HepG2 (cell line): ENCODE measurements around the gene WNK2. TPM values are rescaled to one million over a fixed set of nuclear protein-coding genes. Genes with fewer than 3 reads are reported as not detected.

Source experiments
- ARNTL ChIP-seq: sonication (generic); formaldehyde crosslinking; IDR thresholded peaks from 2 replicates; pipeline ENCODE4 v1.4.0; 2020; ENCODE audit warnings: mild to moderate bottlenecking, missing genetic modification reagents
- FOXP1 ChIP-seq, 2 experiments: fragments of 450-650 bp in 1 of 2; IDR thresholded peaks; 2 replicates each; pipeline ENCODE4 v1.6.1; 2017 to 2018; ENCODE audit warnings: antibody characterized with exemption in 1 of 2
- GATAD2A ChIP-seq: IDR thresholded peaks from 2 replicates; pipeline ENCODE4 v1.6.1; 2016
- HNF4G ChIP-seq, 2 experiments: sonication (generic) in 1 of 2; formaldehyde crosslinking in 1 of 2; IDR thresholded peaks; 2 replicates each; pipeline versions ENCODE4 v1.4.0 to v1.6.1; 2011 to 2020; ENCODE audit warnings: borderline replicate concordance in 2 of 2, low read depth in 2 of 2, mild to moderate bottlenecking in 2 of 2, low read length in 1 of 2, missing genetic modification reagents in 1 of 2, moderate library complexity in 1 of 2
- IRX3 ChIP-seq: sonication (generic); formaldehyde crosslinking; IDR thresholded peaks from 2 replicates; pipeline ENCODE4 v1.8.1; 2023; ENCODE audit warnings: mild to moderate bottlenecking, low read depth, missing genetic modification reagents, borderline replicate concordance
- ISL2 ChIP-seq: sonication (generic); formaldehyde crosslinking; IDR thresholded peaks from 2 replicates; pipeline ENCODE4 v1.5.0; 2020; ENCODE audit warnings: missing genetic modification reagents
- NFE2 ChIP-seq: sonication (generic); formaldehyde crosslinking; IDR thresholded peaks from 2 replicates; pipeline ENCODE4 v1.4.0; 2020; ENCODE audit warnings: missing genetic modification reagents
- PCBP1 ChIP-seq: fragments of 200-400 bp; formaldehyde crosslinking; IDR thresholded peaks from 2 replicates; pipeline ENCODE4 v1.6.1; 2017; ENCODE audit warnings: mild to moderate bottlenecking, low read depth, low read length, borderline replicate concordance
- PCBP2 ChIP-seq: fragments of 200-400 bp; formaldehyde crosslinking; optimal IDR thresholded peaks from 2 replicates; pipeline ENCODE3; 2018; ENCODE audit warnings: low read length, low read depth; ENCODE audit not compliant: poor library complexity, severe bottlenecking
- PPARG ChIP-seq: conservative IDR thresholded peaks from 2 replicates; pipeline ENCODE4 v1.6.1; 2016; ENCODE audit warnings: missing biosample characterization, missing genetic modification reagents
- SAFB2 ChIP-seq: sonication (generic); formaldehyde crosslinking; IDR thresholded peaks from 2 replicates; pipeline ENCODE4 v1.5.1; 2020; ENCODE audit warnings: missing genetic modification reagents, low read depth, mild to moderate bottlenecking, borderline replicate concordance
- SOX6 ChIP-seq, 2 experiments: fragments of 450-650 bp in 1 of 2; sonication (generic) in 1 of 2; formaldehyde crosslinking in 1 of 2; IDR thresholded peaks; 2 replicates each; pipeline versions ENCODE4 v1.4.0 to v1.6.1; 2017 to 2020; ENCODE audit warnings: antibody characterized with exemption in 1 of 2, mild to moderate bottlenecking in 1 of 2, missing genetic modification reagents in 1 of 2
- TARDBP ChIP-seq: sonication (generic); formaldehyde crosslinking; IDR thresholded peaks from 2 replicates; pipeline ENCODE4 v1.8.0; 2022; ENCODE audit warnings: mild to moderate bottlenecking, missing genetic modification reagents
- ZBTB38 ChIP-seq: sonication (generic); formaldehyde crosslinking; IDR thresholded peaks from 2 replicates; pipeline ENCODE4 v1.5.1; 2020; ENCODE audit warnings: mild to moderate bottlenecking, missing genetic modification reagents
- ZNF891 ChIP-seq: sonication (generic); formaldehyde crosslinking; IDR thresholded peaks from 2 replicates; pipeline ENCODE4 v1.5.0; 2020; ENCODE audit warnings: mild to moderate bottlenecking, missing genetic modification reagents
- polyA plus RNA-seq, 8 experiments: library from polyadenylated mRNA; depleted of rRNA in 3 of 8; stranded (reverse) in 7 of 8; unstranded in 1 of 8; fragments of >200 nt; fragmentation: Illumina TruSeq in 4 of 8; extraction: Trizol in 4 of 8; gene quantifications; 2 replicates each; pipeline versions ENCODE4 v1.2.1 to v1.2.3, GENCODE V29; 2011 to 2016; ENCODE audit warnings: low read depth in 4 of 8, missing spikeins in 1 of 8, mixed read lengths in 1 of 8; ENCODE audit not compliant: insufficient read depth in 1 of 8
- total RNA-seq, 5 experiments: library from RNA; depleted of rRNA; stranded (reverse); fragments of >200 nt; fragmentation: Illumina TruSeq; extraction: Trizol; gene quantifications; 2 replicates each; pipeline ENCODE4 v1.2.3, GENCODE V29; 2016; ENCODE audit warnings: low read depth in 1 of 5
- TF ChIP-seq, protein P1 (sequence below): sonication (generic); formaldehyde crosslinking; IDR thresholded peaks from 2 replicates; pipeline ENCODE4 v1.5.0; 2020; ENCODE audit warnings: missing genetic modification reagents, mild to moderate bottlenecking, borderline replicate concordance
- TF ChIP-seq, protein P2 (sequence below): sonication (generic); formaldehyde crosslinking; IDR thresholded peaks from 2 replicates; pipeline ENCODE4 v1.4.0; 2020; ENCODE audit warnings: missing genetic modification reagents
- TF ChIP-seq, protein P3 (sequence below): sonication (generic); formaldehyde crosslinking; IDR thresholded peaks from 2 replicates; pipeline ENCODE4 v1.8.1; 2023; ENCODE audit warnings: mild to moderate bottlenecking, moderate library complexity, missing genetic modification reagents
- TF ChIP-seq, protein P4 (sequence below): sonication (generic); formaldehyde crosslinking; IDR thresholded peaks from 2 replicates; pipeline ENCODE4 v1.4.0; 2020; ENCODE audit warnings: missing genetic modification reagents
- TF ChIP-seq, protein P5 (sequence below): sonication (generic); formaldehyde crosslinking; IDR thresholded peaks from 2 replicates; pipeline ENCODE4 v1.5.0; 2020; ENCODE audit warnings: mild to moderate bottlenecking, missing genetic modification reagents, moderate library complexity

The WNK2 gene
- total and polyA plus RNA-seq, 2 of the 13 experiments (the other 11 are each of a cell fraction or from before 2014, with no cell fraction given): 10.5 to 12.0 TPM

DNA sequence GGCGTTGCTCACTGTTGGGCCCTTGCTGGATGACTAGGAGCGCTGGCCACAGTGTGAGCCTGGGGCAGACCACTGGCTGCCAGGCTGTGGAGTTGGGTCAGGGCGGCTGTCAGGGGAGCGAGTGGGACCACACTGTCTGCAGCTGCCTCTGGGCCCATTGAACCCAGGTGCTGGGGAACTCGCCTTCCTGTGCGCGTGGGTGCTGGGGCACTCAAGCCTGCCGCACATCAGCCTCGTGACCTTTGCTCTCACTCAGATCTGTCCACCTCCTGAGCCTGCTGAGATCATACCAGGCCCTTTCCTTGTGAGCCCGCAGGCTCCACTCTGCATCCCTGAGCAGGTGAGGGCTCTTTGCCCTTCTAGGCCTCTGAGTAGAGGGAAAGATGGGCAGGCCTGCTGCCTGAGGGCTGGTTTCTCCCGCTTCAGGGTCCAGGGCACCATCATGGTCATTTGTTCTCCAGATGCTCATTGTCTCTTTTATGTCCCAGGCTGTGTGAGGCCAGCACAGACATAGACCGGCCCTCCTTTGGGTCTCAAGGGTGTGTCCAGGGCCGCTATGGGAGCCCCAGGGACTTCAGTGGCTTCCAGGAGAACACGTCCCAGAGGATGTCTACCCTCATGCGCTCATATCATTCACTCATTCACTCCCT lies 26.5 kb downstream of the WNK2 start (continued):
- peak; percentile 67 for TF ChIP-seq HNF4G (IDR thresholded peaks at IDR 0.05; ENCODE audit: borderline replicate concordance, low read depth, low read length)
- TF ChIP-seq HNF4G (CRISPR knock-in tag; IDR thresholded peaks at IDR 0.05; ENCODE audit: borderline replicate concordance, low read depth): 0 out of 2 replicates have a peak, but pooled peaks have one; percentile 34
- TF ChIP-seq, protein P1, sequence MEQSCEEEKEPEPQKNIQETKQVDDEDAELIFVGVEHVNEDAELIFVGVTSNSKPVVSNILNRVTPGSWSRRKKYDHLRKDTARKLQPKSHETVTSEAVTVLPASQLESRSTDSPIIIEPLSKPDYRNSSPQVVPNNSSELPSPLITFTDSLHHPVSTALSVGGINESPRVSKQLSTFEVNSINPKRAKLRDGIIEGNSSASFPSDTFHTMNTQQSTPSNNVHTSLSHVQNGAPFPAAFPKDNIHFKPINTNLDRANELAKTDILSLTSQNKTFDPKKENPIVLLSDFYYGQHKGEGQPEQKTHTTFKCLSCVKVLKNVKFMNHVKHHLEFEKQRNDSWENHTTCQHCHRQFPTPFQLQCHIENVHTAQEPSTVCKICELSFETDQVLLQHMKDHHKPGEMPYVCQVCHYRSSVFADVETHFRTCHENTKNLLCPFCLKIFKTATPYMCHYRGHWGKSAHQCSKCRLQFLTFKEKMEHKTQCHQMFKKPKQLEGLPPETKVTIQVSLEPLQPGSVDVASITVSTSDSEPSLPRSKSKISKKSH (CRISPR knock-in tag): peak; percentile 83; the same call in 1 of the 2 replicates
- no peak for TF ChIP-seq SOX6 (IDR thresholded peaks at IDR 0.05)
- 0 out of 2 replicates have a peak, but pooled peaks have one; percentile 23 for TF ChIP-seq SOX6 (CRISPR knock-in tag; IDR thresholded peaks at IDR 0.05)
- peak; percentile 40; the same call in 1 of the 2 replicates for TF ChIP-seq PPARG (CRISPR knock-in tag)
- TF ChIP-seq ZNF891 (CRISPR knock-in tag): 0 out of 2 replicates have a peak, but pooled peaks have one; percentile 35
- no peak for TF ChIP-seq ARNTL (CRISPR knock-in tag)
- peak; percentile 96 for TF ChIP-seq ZBTB38
- TF ChIP-seq FOXP1 (IDR thresholded peaks at IDR 0.05): no peak
- no peak for TF ChIP-seq FOXP1 (CRISPR knock-in tag; IDR thresholded peaks at IDR 0.05)
- TF ChIP-seq, protein P2, sequence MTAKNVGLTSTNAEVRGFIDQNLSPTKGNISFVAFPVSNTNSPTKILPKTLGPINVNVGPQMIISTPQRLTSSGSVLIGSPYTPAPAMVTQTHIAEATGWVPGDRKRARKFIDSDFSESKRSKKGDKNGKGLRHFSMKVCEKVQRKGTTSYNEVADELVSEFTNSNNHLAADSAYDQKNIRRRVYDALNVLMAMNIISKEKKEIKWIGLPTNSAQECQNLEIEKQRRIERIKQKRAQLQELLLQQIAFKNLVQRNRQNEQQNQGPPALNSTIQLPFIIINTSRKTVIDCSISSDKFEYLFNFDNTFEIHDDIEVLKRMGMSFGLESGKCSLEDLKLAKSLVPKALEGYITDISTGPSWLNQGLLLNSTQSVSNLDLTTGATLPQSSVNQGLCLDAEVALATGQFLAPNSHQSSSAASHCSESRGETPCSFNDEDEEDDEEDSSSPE (CRISPR knock-in tag): no peak
- TF ChIP-seq PCBP2: no peak
- TF ChIP-seq IRX3 (CRISPR knock-in tag): no peak
- TF ChIP-seq, protein P3, sequence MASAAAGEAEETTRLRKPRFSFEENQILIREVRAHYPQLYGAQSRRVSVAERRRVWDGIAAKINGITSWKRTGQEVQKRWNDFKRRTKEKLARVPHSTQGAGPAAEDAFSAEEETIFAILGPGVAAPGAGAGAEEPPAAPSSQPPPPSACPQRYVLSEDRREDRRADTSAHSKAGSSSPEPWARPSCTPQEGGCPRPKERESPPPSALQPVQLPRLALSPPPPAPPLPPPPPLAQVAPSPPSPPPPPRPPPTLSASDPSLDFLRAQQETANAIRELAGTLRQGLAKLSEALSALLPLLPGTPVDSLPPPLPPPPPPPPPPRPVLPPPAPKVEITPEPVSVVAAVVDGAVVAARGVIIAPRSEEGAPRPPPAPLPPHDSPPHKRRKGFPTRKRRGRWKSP (CRISPR knock-in tag): no peak
- TF ChIP-seq, protein P4, sequence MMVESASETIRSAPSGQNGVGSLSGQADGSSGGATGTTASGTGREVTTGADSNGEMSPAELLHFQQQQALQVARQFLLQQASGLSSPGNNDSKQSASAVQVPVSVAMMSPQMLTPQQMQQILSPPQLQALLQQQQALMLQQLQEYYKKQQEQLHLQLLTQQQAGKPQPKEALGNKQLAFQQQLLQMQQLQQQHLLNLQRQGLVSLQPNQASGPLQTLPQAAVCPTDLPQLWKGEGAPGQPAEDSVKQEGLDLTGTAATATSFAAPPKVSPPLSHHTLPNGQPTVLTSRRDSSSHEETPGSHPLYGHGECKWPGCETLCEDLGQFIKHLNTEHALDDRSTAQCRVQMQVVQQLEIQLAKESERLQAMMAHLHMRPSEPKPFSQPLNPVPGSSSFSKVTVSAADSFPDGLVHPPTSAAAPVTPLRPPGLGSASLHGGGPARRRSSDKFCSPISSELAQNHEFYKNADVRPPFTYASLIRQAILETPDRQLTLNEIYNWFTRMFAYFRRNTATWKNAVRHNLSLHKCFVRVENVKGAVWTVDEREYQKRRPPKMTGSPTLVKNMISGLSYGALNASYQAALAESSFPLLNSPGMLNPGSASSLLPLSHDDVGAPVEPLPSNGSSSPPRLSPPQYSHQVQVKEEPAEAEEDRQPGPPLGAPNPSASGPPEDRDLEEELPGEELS (CRISPR knock-in tag): no peak
- 0 out of 2 replicates have a peak, but pooled peaks have one; percentile 20 for TF ChIP-seq TARDBP (CRISPR knock-in tag)
- peak; percentile 40; the same call in 1 of the 2 replicates for TF ChIP-seq GATAD2A
- TF ChIP-seq PCBP1: 0 out of 2 replicates have a peak, but pooled peaks have one; percentile 81
- TF ChIP-seq NFE2 (CRISPR knock-in tag): no peak
- peak; percentile 53; the same call in 1 of the 2 replicates for TF ChIP-seq SAFB2 (CRISPR knock-in tag)
- TF ChIP-seq ISL2 (CRISPR knock-in tag): no peak
- TF ChIP-seq, protein P5, sequence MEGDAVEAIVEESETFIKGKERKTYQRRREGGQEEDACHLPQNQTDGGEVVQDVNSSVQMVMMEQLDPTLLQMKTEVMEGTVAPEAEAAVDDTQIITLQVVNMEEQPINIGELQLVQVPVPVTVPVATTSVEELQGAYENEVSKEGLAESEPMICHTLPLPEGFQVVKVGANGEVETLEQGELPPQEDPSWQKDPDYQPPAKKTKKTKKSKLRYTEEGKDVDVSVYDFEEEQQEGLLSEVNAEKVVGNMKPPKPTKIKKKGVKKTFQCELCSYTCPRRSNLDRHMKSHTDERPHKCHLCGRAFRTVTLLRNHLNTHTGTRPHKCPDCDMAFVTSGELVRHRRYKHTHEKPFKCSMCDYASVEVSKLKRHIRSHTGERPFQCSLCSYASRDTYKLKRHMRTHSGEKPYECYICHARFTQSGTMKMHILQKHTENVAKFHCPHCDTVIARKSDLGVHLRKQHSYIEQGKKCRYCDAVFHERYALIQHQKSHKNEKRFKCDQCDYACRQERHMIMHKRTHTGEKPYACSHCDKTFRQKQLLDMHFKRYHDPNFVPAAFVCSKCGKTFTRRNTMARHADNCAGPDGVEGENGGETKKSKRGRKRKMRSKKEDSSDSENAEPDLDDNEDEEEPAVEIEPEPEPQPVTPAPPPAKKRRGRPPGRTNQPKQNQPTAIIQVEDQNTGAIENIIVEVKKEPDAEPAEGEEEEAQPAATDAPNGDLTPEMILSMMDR (CRISPR knock-in tag): 0 out of 2 replicates have a peak, but pooled peaks have one; percentile 9
